Loucy (cell line): Measurements from ENCODE around the gene EARS2.

Source experiments
- CTCF ChIP-seq: fragments of 200-600 bp; sonication (generic); conservative IDR thresholded peaks from 2 replicates; pipeline ENCODE4 v1.5.1; 2014; ENCODE audit warnings: mild to moderate bottlenecking, antibody characterized with exemption, low read length
- EZH2phosphoT487 ChIP-seq: fragments of 200-600 bp; IDR thresholded peaks from 2 replicates; pipeline ENCODE4 v1.6.1; 2018; ENCODE audit warnings: antibody characterized with exemption, mild to moderate bottlenecking, moderate library complexity, borderline replicate concordance

DNA sequence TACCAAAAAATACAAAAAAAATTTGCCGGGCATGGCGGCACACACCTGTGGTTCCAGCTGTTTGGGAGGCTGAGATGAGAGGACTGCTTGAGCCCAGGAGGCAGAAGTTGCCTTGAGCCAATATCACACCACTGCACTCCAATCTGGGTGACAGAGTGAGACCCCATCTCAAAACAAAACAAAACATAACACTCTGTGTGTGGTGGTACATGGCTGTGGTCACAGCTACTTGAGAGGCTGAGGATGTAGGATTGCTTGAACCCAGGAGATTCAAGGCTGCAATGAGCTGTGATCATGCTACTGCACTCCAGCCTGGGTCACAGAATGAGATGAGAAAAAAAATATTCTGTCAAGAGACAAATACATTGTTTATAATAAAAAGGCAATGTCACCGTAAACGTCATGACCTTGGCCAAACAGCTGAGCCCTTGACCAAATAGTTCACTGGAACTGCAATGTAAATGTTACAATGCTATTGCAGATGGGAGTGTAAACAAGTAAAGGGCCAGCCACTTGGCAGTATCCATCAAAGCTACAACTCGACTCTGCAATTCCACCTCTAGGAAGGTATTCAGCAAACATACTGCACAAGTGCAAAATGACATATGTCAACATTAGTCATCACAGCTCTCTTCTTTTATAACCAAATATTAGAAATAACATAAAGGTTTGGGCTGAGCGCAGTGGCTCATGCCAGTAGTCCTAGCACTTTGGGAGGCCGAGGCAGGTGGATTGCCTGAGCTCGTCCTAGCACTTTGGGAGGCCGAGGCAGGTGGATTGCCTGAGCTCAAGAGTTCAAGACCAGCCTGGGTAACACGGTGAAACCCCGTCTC is 16.9 kb downstream of the EARS2 start:
- TF ChIP-seq CTCF (no peak), EZH2phosphoT487 (no peak)
